GM13977 (cell line): ENCODE results near the gene KCTD15.

ENCODE experiments used
- DNase-seq: peaks from one replicate; pipeline ENCODE4 v3.0.0; 2012; ENCODE audit warnings: low spot score
- CTCF ChIP-seq: IDR thresholded peaks from 2 replicates; pipeline ENCODE4 v1.5.1; 2012; ENCODE audit warnings: mild to moderate bottlenecking, control low read depth; ENCODE audit not compliant: insufficient read depth; ENCODE audit errors: extremely low read depth, missing control alignments
- in situ Hi-C: fragments of 300-500 bp; cut with MboI; formaldehyde crosslinking; loops from one replicate; pipeline ENCODE4 v1.12.0; 2022; ENCODE audit warnings: low sequenced_read_pairs, low pct_unique_long_range_greater_than_20kb, mixed read lengths, inconsistent platforms; ENCODE audit not compliant: unreplicated experiment

KCTD15 gene

GRCh38 chr19:33865306-33865705, 68.6 kb downstream of the KCTD15 start:
- in situ Hi-C loops = no loop called here
- DNase-seq = no peak
- no peak for TF ChIP-seq CTCF
